Caco-2 (cell line): ENCODE measurements around the gene TARDBP. TPM values are rescaled to one million over a fixed set of nuclear protein-coding genes. Genes with fewer than 3 reads are reported as not detected.
"Not testable (repeated sequence)": the region's sequence is repeated elsewhere in the genome, so short reads cannot be mapped to it uniquely, and the experiment has no call there.

Experiments
- BruUV-seq: library from RNA; stranded (reverse); fragments of 400-500 nt; replicated peaks from 2 replicates; lab custom pipeline; 2021; lab: Mats Ljungman, UMichigan
- CTCF ChIA-PET: fragments of 300-600 bp; sonication (Branson Sonifier 250); formaldehyde crosslinking; loops from one replicate; lab custom pipeline; 2022; ENCODE audit warnings: antibody characterized with exemption; lab: Charles Lee
- POLR2A ChIA-PET: fragments of 300-600 bp; sonication (Branson Sonifier 250); formaldehyde crosslinking; loops from one replicate; lab custom pipeline; 2022; ENCODE audit warnings: antibody characterized with exemption; lab: Charles Lee
- DNase-seq, 2 experiments: peaks; one replicate each; pipeline versions ENCODE4 v3.0.0 to v3.0.0-alpha.2; 2020 to 2022
- H3K27me3 ChIP-seq: replicated peaks from 2 replicates; pipeline ENCODE4 v1.6.0; 2011; ENCODE audit warnings: low read length; ENCODE audit not compliant: control insufficient read depth, insufficient read depth
- H3K36me3 ChIP-seq: 2 replicates; pipeline ENCODE4 v1.5.1; 2011; ENCODE audit warnings: low read length; ENCODE audit not compliant: control insufficient read depth, insufficient read depth
- H3K4me1 ChIP-seq: fragments of 250-450 bp; sonication (Bioruptor Pico); 2 replicates; pipeline ENCODE4 v1.5.1; 2020; ENCODE audit warnings: mild to moderate bottlenecking
- H3K4me3 ChIP-seq: 2 replicates; pipeline ENCODE4 v1.5.1; 2011; ENCODE audit warnings: low read depth, mild to moderate bottlenecking, control low read depth, low read length
- H3K9me3 ChIP-seq: fragments of 250-450 bp; sonication (Bioruptor Pico); 2 replicates; pipeline ENCODE4 v1.5.1; 2020; ENCODE audit warnings: mild to moderate bottlenecking, moderate library complexity
- H3K27ac Mint-ChIP-seq: one replicate; pipeline ENCODE4 v1.8.0; 2022; ENCODE audit warnings: mixed read lengths; ENCODE audit not compliant: unreplicated experiment
- H3K27me3 Mint-ChIP-seq: one replicate; pipeline ENCODE4 v1.8.0; 2022; ENCODE audit warnings: mixed read lengths; ENCODE audit not compliant: insufficient read depth, unreplicated experiment
- H3K36me3 Mint-ChIP-seq: one replicate; pipeline ENCODE4 v1.8.0; 2022; ENCODE audit warnings: mild to moderate bottlenecking, mixed read lengths; ENCODE audit not compliant: insufficient read depth, unreplicated experiment
- H3K4me1 Mint-ChIP-seq: one replicate; pipeline ENCODE4 v1.8.0; 2022; ENCODE audit warnings: low read depth, mixed read lengths; ENCODE audit not compliant: unreplicated experiment
- H3K4me3 Mint-ChIP-seq: one replicate; pipeline ENCODE4 v1.8.0; 2022; ENCODE audit warnings: mild to moderate bottlenecking, moderate library complexity, mixed read lengths; ENCODE audit not compliant: unreplicated experiment
- H3K9me3 Mint-ChIP-seq: one replicate; pipeline ENCODE4 v1.8.0; 2022; ENCODE audit warnings: mixed read lengths; ENCODE audit not compliant: unreplicated experiment
- CTCF ChIP-seq, 2 experiments: fragments of 200-600 bp in 1 of 2; IDR thresholded peaks; 1 replicate in 1 of 2; 2 replicates in 1 of 2; pipeline versions ENCODE4 v1.5.1 to v1.8.0; 2011 to 2022; ENCODE audit warnings: antibody characterized with exemption in 1 of 2, control low read depth in 1 of 2, inconsistent platforms in 1 of 2, low read depth in 1 of 2, low read length in 1 of 2, mild to moderate bottlenecking in 1 of 2, moderate library complexity in 1 of 2; ENCODE audit not compliant: insufficient read depth in 1 of 2, severe bottlenecking in 1 of 2, unreplicated experiment in 1 of 2
- intact Hi-C: fragments of 100-400 bp; cut with micrococcal nuclease; formaldehyde crosslinking; loops from one replicate; pipeline ENCODE4 v1.10.0; 2022; ENCODE audit not compliant: unreplicated experiment
- total RNA-seq: library from RNA; stranded (reverse); gene quantifications from 2 replicates; pipeline ENCODE4 v1.2.3, GENCODE V29; 2022

The TARDBP gene
- total RNA-seq, 1 experiment from 2014 or later, result 181 TPM

- intact Hi-C loops, result no loop called here
- no peaks in the 10 kb centered on the region for H3K9me3 Mint-ChIP-seq
- H3K9me3 ChIP-seq, result no peaks in the 10 kb centered on the region
- no peaks in the 10 kb centered on the region for H3K36me3 ChIP-seq
- no peak for TF ChIP-seq CTCF (IDR thresholded peaks at IDR 0.05; ENCODE audit: insufficient read depth in 1 of 2, low read depth in 1 of 2, low read length in 1 of 2, severe bottlenecking in 1 of 2, unreplicated experiment in 1 of 2)
- no peak overlapping the region for H3K4me3 Mint-ChIP-seq
- H3K4me1 Mint-ChIP-seq, result no peaks in the 10 kb centered on the region
- H3K36me3 Mint-ChIP-seq, result no peaks in the 10 kb centered on the region
- no peak overlapping the region for H3K27ac Mint-ChIP-seq
- no peak for DNase-seq
- ChIA-PET CTCF (no interaction called here), POLR2A (no interaction called here)
- no TSS peak for BruUV-seq
- peaks cover 8% of the 10 kb centered on the region for H3K27me3 Mint-ChIP-seq
- no peaks in the 10 kb centered on the region for H3K27me3 ChIP-seq
- no peaks in the 10 kb centered on the region for H3K4me1 ChIP-seq
- no peak overlapping the region for H3K4me3 ChIP-seq
These were observed 24.5 kb upstream of the TARDBP start for GRCh38 chr1:10987840-10988417.

GRCh38 chr1:10989095-10989494, 23.4 kb upstream of the TARDBP start:
- Histone ChIP-seq H3K27me3 (no peaks in the 10 kb centered on the region), H3K4me1 (no peaks in the 10 kb centered on the region), H3K9me3 (no peaks in the 10 kb centered on the region), H3K36me3 (no peaks in the 10 kb centered on the region), H3K4me3 (no peak overlapping the region)
- Mint-ChIP-seq H3K4me1 (no peaks in the 10 kb centered on the region), H3K27ac (no peak overlapping the region), H3K27me3 (peaks cover 8% of the 10 kb centered on the region), H3K9me3 (no peaks in the 10 kb centered on the region), H3K4me3 (no peak overlapping the region), H3K36me3 (no peaks in the 10 kb centered on the region)
- ChIA-PET POLR2A (no interaction called here), CTCF (no interaction called here)
- TF ChIP-seq CTCF (IDR thresholded peaks at IDR 0.05; ENCODE audit: insufficient read depth in 1 of 2, low read depth in 1 of 2, low read length in 1 of 2, severe bottlenecking in 1 of 2, unreplicated experiment in 1 of 2), result no peak
- DNase-seq, result no peak
- BruUV-seq, result no TSS peak
- intact Hi-C loops, result no loop called here

GRCh38 chr1:10989920-10990516, 22.4 kb upstream of the TARDBP start:
- H3K9me3 ChIP-seq, BruUV-seq, intact Hi-C loops, H3K36me3 Mint-ChIP-seq, H3K4me1 ChIP-seq, POLR2A ChIA-PET, CTCF ChIA-PET, H3K36me3 ChIP-seq, H3K9me3 Mint-ChIP-seq, H3K4me3 Mint-ChIP-seq, DNase-seq, H3K4me3 ChIP-seq, H3K27me3 Mint-ChIP-seq, H3K4me1 Mint-ChIP-seq, H3K27ac Mint-ChIP-seq, H3K27me3 ChIP-seq: not testable (repeated sequence)
